HL-60 (cell line): ENCODE results near the gene PAPOLB.

ENCODE experiments used
- DNase-seq, 2 experiments: peaks; one replicate each; pipeline ENCODE4 v3.0.0-alpha.2; 2010 to 2020; ENCODE audit warnings: low read depth in 1 of 2, low spot score in 1 of 2
- H3K27ac ChIP-seq: fragments of 250-450 bp; sonication (Bioruptor Pico); replicated peaks from 2 replicates; pipeline ENCODE4 v1.5.1; 2020; ENCODE audit warnings: mild to moderate bottlenecking, moderate library complexity
- H3K27me3 ChIP-seq: fragments of 250-450 bp; sonication (Bioruptor Pico); 2 replicates; pipeline ENCODE4 v1.5.1; 2021; ENCODE audit warnings: mild to moderate bottlenecking, moderate library complexity; ENCODE audit not compliant: insufficient read depth, poor library complexity, severe bottlenecking
- H3K4me3 ChIP-seq: replicated peaks from 2 replicates; pipeline ENCODE4 v1.5.1; 2011; ENCODE audit warnings: mild to moderate bottlenecking, control low read depth, low read length; ENCODE audit not compliant: insufficient read depth
- CTCF ChIP-seq: IDR thresholded peaks from one replicate; pipeline ENCODE4 v1.5.1; 2011; ENCODE audit warnings: low read length, control low read depth, inconsistent platforms; ENCODE audit not compliant: insufficient read depth
- GABPA ChIP-seq: IDR thresholded peaks from 2 replicates; pipeline ENCODE4 v1.6.1; 2012; ENCODE audit warnings: low read depth
- POLR2AphosphoS5 ChIP-seq: IDR thresholded peaks from 2 replicates; pipeline ENCODE4 v1.6.1; 2012; ENCODE audit warnings: low read depth
- REST ChIP-seq: IDR thresholded peaks from 2 replicates; pipeline ENCODE4 v1.6.1; 2012; ENCODE audit warnings: low read depth; ENCODE audit not compliant: insufficient replicate concordance
- SPI1 ChIP-seq: IDR thresholded peaks from 2 replicates; pipeline ENCODE4 v1.6.1; 2012; ENCODE audit warnings: low read depth, mild to moderate bottlenecking, borderline replicate concordance

Gene PAPOLB

GRCh38 chr7:4905171-4905570, 43.3 kb upstream of the PAPOLB start:
- no peak for TF ChIP-seq SPI1
- no peak for TF ChIP-seq CTCF
- TF ChIP-seq REST, result no peak
- no peak for TF ChIP-seq POLR2AphosphoS5
- no peak for TF ChIP-seq GABPA
- Histone ChIP-seq H3K4me3 (no peak overlapping the region), H3K27ac (no peak overlapping the region), H3K27me3 (no peaks in the 10 kb centered on the region)
- peak in 1 of 2 experiments; percentile 11 for DNase-seq

GRCh38 chr7:4904346-4904745, 42.5 kb upstream of the PAPOLB start:
- no peak overlapping the region for H3K27ac ChIP-seq
- H3K4me3 ChIP-seq, result no peak overlapping the region
- no peaks in the 10 kb centered on the region for H3K27me3 ChIP-seq
- DNase-seq, result no peak
- TF ChIP-seq REST (no peak), SPI1 (no peak), CTCF (no peak), POLR2AphosphoS5 (no peak), GABPA (no peak)

- no peak for DNase-seq
- Histone ChIP-seq H3K27ac (no peak overlapping the region), H3K4me3 (no peak overlapping the region), H3K27me3 (no peaks in the 10 kb centered on the region)
- TF ChIP-seq POLR2AphosphoS5 (no peak), CTCF (no peak), REST (no peak), GABPA (no peak), SPI1 (no peak)
Measured at GRCh38 chr7:4895766-4896165, 33.9 kb upstream of the PAPOLB start.
